Measurements from ENCODE around the gene FHOD3. TPM values are rescaled to one million over a fixed set of nuclear protein-coding genes. Genes with fewer than 3 reads are reported as not detected.

The FHOD3 gene
- total and polyA plus RNA-seq, 2 experiments from 2014 or later: 2.7 to 8.7 TPM

DNA sequence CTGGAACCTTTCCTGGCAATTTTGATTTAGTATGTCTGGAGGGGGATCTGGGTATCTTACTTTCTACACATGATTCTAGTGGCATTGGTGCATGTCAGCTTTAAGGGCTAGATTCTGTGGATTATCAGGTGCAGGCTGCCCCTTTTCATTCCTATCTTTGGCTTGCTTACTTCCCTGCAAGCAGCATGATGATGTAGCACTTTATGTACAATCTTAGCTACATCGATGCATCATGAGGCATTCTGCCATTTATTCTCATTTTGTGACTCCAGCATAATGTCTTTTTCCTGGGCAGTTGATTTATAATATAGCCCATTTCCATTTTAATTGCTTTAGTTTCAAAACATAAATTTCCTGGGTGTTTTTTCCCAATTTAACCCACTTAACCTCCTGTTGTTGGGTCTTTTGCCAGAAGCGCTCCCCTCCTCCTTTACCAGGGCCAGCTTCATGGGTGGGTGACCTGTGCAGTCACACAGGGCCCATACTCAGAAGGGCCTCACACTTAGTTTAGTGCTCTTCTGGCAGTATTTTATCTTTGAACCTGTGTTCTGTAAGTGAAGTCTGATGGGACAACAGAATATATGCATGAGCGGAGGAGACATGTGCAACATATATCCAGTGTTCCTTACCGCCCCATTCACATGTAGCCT, 495.2 kb downstream of the FHOD3 start:
- Mint-ChIP-seq H3K9me3 (peaks cover 3% of the 10 kb centered on the region; the same call in 1 of the 3 replicates), H3K4me1 (no peaks in the 10 kb centered on the region), H3K36me3 (ENCODE audit: low read depth) (peaks cover 64% of the 10 kb centered on the region), H3K27me3 (ENCODE audit: insufficient read depth, low read depth, poor library complexity) (peaks cover 4% of the 10 kb centered on the region), H3K4me3 (no peak overlapping the region), H3K27ac (no peak overlapping the region)
- Histone ChIP-seq H2AFZ (no peak overlapping the region), H3K4me2 (no peak overlapping the region), H3K79me2 (replicated peaks; ENCODE audit: insufficient read depth) (no peaks in the 10 kb centered on the region), H3K4me3 (no peak overlapping the region), H3K36me3 (ENCODE audit: insufficient read depth) (peaks cover 29% of the 10 kb centered on the region), H3K27ac (ENCODE audit: low read depth) (no peak overlapping the region), H3K27me3 (ENCODE audit: insufficient read depth) (no peaks in the 10 kb centered on the region), H3K4me1 (ENCODE audit: insufficient read depth) (no peaks in the 10 kb centered on the region), H4K20me1 (replicated peaks; ENCODE audit: insufficient read depth) (no peaks in the 10 kb centered on the region; the same call in 1 of the 2 replicates), H3F3A (replicated peaks; ENCODE audit: low read depth) (no peaks in the 10 kb centered on the region), H3K9me2 (ENCODE audit: insufficient read depth) (no peaks in the 10 kb centered on the region)
- no peak for ATAC-seq
- TF ChIP-seq EZH2phosphoT487 (IDR thresholded peaks at IDR 0.05; ENCODE audit: unreplicated experiment) (no peak), NANOG (IDR thresholded peaks at IDR 0.05; ENCODE audit: borderline replicate concordance) (no peak), ZNF331 (CRISPR knock-in tag; IDR thresholded peaks at IDR 0.05; ENCODE audit: low read depth) (no peak), JUNB (IDR thresholded peaks at IDR 0.05; ENCODE audit: unreplicated experiment) (no peak), CREB1 (CRISPR knock-in tag; IDR thresholded peaks at IDR 0.05; ENCODE audit: low read depth) (no peak)
- TF ChIP-seq, protein P1, sequence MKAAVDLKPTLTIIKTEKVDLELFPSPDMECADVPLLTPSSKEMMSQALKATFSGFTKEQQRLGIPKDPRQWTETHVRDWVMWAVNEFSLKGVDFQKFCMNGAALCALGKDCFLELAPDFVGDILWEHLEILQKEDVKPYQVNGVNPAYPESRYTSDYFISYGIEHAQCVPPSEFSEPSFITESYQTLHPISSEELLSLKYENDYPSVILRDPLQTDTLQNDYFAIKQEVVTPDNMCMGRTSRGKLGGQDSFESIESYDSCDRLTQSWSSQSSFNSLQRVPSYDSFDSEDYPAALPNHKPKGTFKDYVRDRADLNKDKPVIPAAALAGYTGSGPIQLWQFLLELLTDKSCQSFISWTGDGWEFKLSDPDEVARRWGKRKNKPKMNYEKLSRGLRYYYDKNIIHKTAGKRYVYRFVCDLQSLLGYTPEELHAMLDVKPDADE (IDR thresholded peaks at IDR 0.05): no peak
- TF ChIP-seq, protein P2, sequence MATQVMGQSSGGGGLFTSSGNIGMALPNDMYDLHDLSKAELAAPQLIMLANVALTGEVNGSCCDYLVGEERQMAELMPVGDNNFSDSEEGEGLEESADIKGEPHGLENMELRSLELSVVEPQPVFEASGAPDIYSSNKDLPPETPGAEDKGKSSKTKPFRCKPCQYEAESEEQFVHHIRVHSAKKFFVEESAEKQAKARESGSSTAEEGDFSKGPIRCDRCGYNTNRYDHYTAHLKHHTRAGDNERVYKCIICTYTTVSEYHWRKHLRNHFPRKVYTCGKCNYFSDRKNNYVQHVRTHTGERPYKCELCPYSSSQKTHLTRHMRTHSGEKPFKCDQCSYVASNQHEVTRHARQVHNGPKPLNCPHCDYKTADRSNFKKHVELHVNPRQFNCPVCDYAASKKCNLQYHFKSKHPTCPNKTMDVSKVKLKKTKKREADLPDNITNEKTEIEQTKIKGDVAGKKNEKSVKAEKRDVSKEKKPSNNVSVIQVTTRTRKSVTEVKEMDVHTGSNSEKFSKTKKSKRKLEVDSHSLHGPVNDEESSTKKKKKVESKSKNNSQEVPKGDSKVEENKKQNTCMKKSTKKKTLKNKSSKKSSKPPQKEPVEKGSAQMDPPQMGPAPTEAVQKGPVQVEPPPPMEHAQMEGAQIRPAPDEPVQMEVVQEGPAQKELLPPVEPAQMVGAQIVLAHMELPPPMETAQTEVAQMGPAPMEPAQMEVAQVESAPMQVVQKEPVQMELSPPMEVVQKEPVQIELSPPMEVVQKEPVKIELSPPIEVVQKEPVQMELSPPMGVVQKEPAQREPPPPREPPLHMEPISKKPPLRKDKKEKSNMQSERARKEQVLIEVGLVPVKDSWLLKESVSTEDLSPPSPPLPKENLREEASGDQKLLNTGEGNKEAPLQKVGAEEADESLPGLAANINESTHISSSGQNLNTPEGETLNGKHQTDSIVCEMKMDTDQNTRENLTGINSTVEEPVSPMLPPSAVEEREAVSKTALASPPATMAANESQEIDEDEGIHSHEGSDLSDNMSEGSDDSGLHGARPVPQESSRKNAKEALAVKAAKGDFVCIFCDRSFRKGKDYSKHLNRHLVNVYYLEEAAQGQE (IDR thresholded peaks at IDR 0.05; ENCODE audit: unreplicated experiment): no peak
- no peak for DNase-seq (ENCODE audit: low spot score)

DNA sequence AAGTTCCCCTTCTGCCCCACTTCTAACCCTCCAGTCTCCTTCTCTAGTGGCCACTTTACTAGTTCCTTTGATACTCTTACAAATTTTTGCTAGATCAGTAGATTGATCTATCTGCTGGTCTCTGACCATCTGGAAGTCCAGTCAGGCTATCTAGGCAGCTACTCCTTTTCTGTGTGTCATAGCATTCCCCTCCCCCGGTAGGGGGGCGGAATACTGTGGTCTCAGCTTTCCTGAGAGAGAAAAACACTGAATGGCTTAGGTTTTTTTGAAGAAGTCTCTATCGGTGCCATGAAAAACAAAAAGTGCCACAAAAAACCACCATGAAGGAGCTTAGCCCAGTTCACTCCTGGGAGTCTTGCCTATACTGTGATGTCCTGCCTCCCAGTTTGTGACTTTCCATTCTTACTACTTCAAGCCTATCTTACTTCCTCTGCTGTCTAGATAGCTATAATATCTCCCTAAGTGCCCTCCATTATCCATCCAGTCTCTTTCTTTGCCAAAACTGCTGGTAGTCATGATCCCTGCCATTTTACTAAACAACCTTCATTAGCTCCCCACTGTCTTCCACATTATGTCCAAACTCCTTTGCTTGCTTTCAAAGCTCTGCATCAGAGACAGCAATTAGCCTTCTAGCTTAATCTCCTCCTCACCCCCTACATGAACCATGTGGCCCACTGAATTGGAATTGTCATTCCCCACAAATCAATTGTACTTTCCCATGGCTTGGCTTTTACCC, 501.4 kb downstream of the FHOD3 start:
- TF ChIP-seq ZNF331 (CRISPR knock-in tag; IDR thresholded peaks at IDR 0.05; ENCODE audit: low read depth) (no peak), NANOG (IDR thresholded peaks at IDR 0.05; ENCODE audit: borderline replicate concordance) (no peak), POLR2AphosphoS5 (IDR thresholded peaks at IDR 0.05; ENCODE audit: low read depth) (no peak), EZH2 (IDR thresholded peaks at IDR 0.05; ENCODE audit: low read depth, unreplicated experiment) (no peak), ZNF114 (CRISPR knock-in tag; IDR thresholded peaks at IDR 0.05) (no peak), STAT1 (IDR thresholded peaks at IDR 0.05; ENCODE audit: unreplicated experiment) (no peak), CREB1 (CRISPR knock-in tag; IDR thresholded peaks at IDR 0.05; ENCODE audit: low read depth) (no peak), EZH2phosphoT487 (IDR thresholded peaks at IDR 0.05; ENCODE audit: unreplicated experiment) (no peak), JUNB (IDR thresholded peaks at IDR 0.05; ENCODE audit: unreplicated experiment) (no peak)
- TF ChIP-seq, protein P1 (IDR thresholded peaks at IDR 0.05): no peak
- TF ChIP-seq, protein P3, sequence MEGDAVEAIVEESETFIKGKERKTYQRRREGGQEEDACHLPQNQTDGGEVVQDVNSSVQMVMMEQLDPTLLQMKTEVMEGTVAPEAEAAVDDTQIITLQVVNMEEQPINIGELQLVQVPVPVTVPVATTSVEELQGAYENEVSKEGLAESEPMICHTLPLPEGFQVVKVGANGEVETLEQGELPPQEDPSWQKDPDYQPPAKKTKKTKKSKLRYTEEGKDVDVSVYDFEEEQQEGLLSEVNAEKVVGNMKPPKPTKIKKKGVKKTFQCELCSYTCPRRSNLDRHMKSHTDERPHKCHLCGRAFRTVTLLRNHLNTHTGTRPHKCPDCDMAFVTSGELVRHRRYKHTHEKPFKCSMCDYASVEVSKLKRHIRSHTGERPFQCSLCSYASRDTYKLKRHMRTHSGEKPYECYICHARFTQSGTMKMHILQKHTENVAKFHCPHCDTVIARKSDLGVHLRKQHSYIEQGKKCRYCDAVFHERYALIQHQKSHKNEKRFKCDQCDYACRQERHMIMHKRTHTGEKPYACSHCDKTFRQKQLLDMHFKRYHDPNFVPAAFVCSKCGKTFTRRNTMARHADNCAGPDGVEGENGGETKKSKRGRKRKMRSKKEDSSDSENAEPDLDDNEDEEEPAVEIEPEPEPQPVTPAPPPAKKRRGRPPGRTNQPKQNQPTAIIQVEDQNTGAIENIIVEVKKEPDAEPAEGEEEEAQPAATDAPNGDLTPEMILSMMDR (conservative IDR thresholded peaks at IDR 0.05; ENCODE audit: low read depth in 2 of 2): no peak
- Histone ChIP-seq H3K4me3 (no peak overlapping the region), H3K79me2 (replicated peaks; ENCODE audit: insufficient read depth) (no peaks in the 10 kb centered on the region), H3K9me2 (ENCODE audit: insufficient read depth) (no peaks in the 10 kb centered on the region), H3K36me3 (ENCODE audit: insufficient read depth) (peaks cover 29% of the 10 kb centered on the region), H4K20me1 (replicated peaks; ENCODE audit: insufficient read depth) (no peaks in the 10 kb centered on the region), H3K27ac (ENCODE audit: low read depth) (no peak overlapping the region), H3F3A (replicated peaks; ENCODE audit: low read depth) (no peaks in the 10 kb centered on the region), H2AFZ (no peak overlapping the region), H3K27me3 (ENCODE audit: insufficient read depth) (no peaks in the 10 kb centered on the region), H3K4me1 (ENCODE audit: insufficient read depth) (no peaks in the 10 kb centered on the region), H3K4me2 (no peak overlapping the region)
- DNase-seq (ENCODE audit: low spot score): peak; percentile 9
- Mint-ChIP-seq H3K27ac (peak overlapping the region; percentile 14; the same call in 1 of the 2 replicates), H3K4me1 (peaks cover 5% of the 10 kb centered on the region; the same call in 2 of the 3 replicates), H3K4me3 (no peak overlapping the region), H3K9me3 (no peaks in the 10 kb centered on the region), H3K36me3 (ENCODE audit: low read depth) (peaks cover 57% of the 10 kb centered on the region), H3K27me3 (ENCODE audit: insufficient read depth, low read depth, poor library complexity) (peaks cover 2% of the 10 kb centered on the region)
- ATAC-seq: no peak
